Ovary (tissue), 3 donors: ENCODE data around the gene HBZ.

Source experiments
- EP300 ChIP-seq: sonication (generic); formaldehyde crosslinking; IDR thresholded peaks from one replicate; pipeline ENCODE4 v1.6.1; 2017; ENCODE audit warnings: antibody characterized with exemption
- POLR2A ChIP-seq: fragments of 450-650 bp; IDR thresholded peaks from one replicate; pipeline ENCODE4 v1.6.1; 2017; ENCODE audit warnings: antibody characterized with exemption, mild to moderate bottlenecking, moderate library complexity
- TF ChIP-seq, protein P1 (sequence below), 3 donors: fragments of 450-650 bp in 2 of 3; fragments of 200-600 bp in 1 of 3; IDR thresholded peaks; one replicate each; pipeline versions ENCODE4 v1.5.1 to v1.8.0; 2016 to 2022; ENCODE audit warnings: antibody characterized with exemption in 3 of 3, mild to moderate bottlenecking in 1 of 3
- donor health status: DM: no; HTN: no; CAD: no.

DNA sequence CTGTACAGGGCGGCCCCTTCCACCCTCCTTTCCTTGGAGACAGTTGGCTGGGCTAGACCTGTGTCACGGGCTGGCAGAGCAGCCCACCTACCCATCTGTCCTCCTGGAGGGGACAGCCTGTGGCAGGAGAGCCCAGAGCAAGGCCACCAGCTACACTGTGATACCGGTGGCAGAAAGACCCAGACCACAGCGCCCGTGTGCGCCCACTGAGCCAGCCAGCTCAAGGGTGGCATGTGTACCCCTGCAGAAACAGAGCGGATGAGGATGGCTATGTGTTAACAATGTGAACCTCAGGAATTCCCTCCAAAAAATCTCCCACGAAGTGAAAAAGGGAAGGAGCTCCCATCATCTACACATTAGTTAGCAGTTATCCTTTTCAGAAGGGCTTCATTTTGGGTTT is 34.9 kb downstream of the HBZ start:
- TF ChIP-seq, protein P1, sequence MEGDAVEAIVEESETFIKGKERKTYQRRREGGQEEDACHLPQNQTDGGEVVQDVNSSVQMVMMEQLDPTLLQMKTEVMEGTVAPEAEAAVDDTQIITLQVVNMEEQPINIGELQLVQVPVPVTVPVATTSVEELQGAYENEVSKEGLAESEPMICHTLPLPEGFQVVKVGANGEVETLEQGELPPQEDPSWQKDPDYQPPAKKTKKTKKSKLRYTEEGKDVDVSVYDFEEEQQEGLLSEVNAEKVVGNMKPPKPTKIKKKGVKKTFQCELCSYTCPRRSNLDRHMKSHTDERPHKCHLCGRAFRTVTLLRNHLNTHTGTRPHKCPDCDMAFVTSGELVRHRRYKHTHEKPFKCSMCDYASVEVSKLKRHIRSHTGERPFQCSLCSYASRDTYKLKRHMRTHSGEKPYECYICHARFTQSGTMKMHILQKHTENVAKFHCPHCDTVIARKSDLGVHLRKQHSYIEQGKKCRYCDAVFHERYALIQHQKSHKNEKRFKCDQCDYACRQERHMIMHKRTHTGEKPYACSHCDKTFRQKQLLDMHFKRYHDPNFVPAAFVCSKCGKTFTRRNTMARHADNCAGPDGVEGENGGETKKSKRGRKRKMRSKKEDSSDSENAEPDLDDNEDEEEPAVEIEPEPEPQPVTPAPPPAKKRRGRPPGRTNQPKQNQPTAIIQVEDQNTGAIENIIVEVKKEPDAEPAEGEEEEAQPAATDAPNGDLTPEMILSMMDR (IDR thresholded peaks at IDR 0.05): no peak
- TF ChIP-seq EP300: no peak
- no peak for TF ChIP-seq POLR2A
